OCI-LY3 (cell line): ENCODE data around the gene CYB561A3.

Experiments
- H2AFZ ChIP-seq: fragments of 200-600, 300-600 bp; shearing (Covaris generic); 2 replicates; pipeline ENCODE4 v1.6.0; 2014; ENCODE audit warnings: antibody characterized with exemption, low read depth, low read length
- H3K27ac ChIP-seq: fragments of 200-600, 300-600 bp; sonication (generic); 2 replicates; pipeline ENCODE4 v1.5.1; 2014; ENCODE audit warnings: mild to moderate bottlenecking, low read length, moderate library complexity, mixed read lengths
- H3K27me3 ChIP-seq: fragments of 200-600, 300-600 bp; sonication (generic); 2 replicates; pipeline ENCODE4 v1.6.1; 2014; ENCODE audit warnings: low read depth, low read length, mixed read lengths
- H3K36me3 ChIP-seq: fragments of 200-600, 300-600 bp; sonication (generic); replicated peaks from 2 replicates; pipeline ENCODE3; 2014; ENCODE audit warnings: low read depth, low read length, mixed read lengths
- H3K4me1 ChIP-seq: fragments of 300-600, 200-600 bp; sonication (generic); 2 replicates; pipeline ENCODE4 v1.6.1; 2014; ENCODE audit warnings: low read length, mixed read lengths
- H3K4me2 ChIP-seq: fragments of 200-600, 300-600 bp; sonication (generic); 2 replicates; pipeline ENCODE4 v1.6.1; 2014; ENCODE audit warnings: low read length, mixed read lengths
- H3K4me3 ChIP-seq: fragments of 300-600, 200-600 bp; sonication (generic); 2 replicates; pipeline ENCODE4 v1.5.1; 2014; ENCODE audit warnings: antibody characterized with exemption, mild to moderate bottlenecking, low read length, moderate library complexity
- H3K79me2 ChIP-seq: fragments of 300-600, 200-600 bp; shearing (Covaris generic); 2 replicates; pipeline ENCODE4 v1.6.1; 2014; ENCODE audit warnings: mild to moderate bottlenecking, low read length, mixed read lengths
- H3K9ac ChIP-seq: fragments of 300-600, 200-600 bp; shearing (Covaris generic); 2 replicates; pipeline ENCODE4 v1.6.0; 2014; ENCODE audit warnings: mild to moderate bottlenecking, low read length, moderate library complexity
- H3K9me3 ChIP-seq: fragments of 200-600, 300-600 bp; shearing (Covaris generic); 2 replicates; pipeline ENCODE4 v1.6.1; 2014; ENCODE audit warnings: low read length, mixed read lengths; ENCODE audit not compliant: insufficient read depth
- H4K20me1 ChIP-seq: fragments of 200-600, 300-600 bp; sonication (generic); 2 replicates; pipeline ENCODE4 v1.6.1; 2016; ENCODE audit warnings: low read length, mixed read lengths; ENCODE audit not compliant: insufficient read depth
- EZH2phosphoT487 ChIP-seq: fragments of 200-600 bp; shearing (Covaris generic); IDR thresholded peaks from 2 replicates; pipeline ENCODE4 v1.6.1; 2018; ENCODE audit warnings: antibody characterized with exemption, mixed run types, low read depth
- TF ChIP-seq, protein P1 (sequence below): fragments of 200-600, 300-600 bp; sonication (generic); IDR thresholded peaks from 2 replicates; pipeline ENCODE4 v1.5.1; 2014; ENCODE audit warnings: antibody characterized with exemption, low read length, low read depth

Gene CYB561A3

DNA sequence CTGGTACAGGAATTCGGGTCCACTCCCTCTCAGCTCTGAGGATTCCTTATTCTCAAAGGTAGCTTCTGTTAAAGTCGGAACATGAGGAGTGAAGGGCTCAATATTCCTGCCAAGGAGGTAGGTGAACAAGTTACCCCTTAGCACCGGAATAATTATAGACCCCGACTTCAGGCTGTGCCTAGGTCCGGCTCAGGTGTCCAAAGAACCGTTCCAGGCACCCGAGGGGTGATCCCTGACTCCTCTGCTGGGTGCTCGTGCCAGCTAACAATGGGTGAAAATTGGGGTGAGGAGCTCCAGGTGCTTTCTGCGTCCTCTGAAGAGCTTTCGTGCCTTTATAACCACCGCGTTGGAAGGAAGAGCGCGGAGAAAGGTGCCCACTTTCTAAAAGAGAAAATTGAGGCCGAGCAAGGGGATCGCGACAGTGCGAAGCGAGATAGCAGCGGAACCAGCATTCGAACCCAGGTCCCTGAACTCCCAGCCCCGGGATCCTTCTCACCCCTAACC lies 393 bp downstream of the CYB561A3 start:
- H2AFZ ChIP-seq: no peak overlapping the region
- peaks cover 48% of the 10 kb centered on the region for H3K4me1 ChIP-seq
- TF ChIP-seq EZH2phosphoT487: no peak
- TF ChIP-seq, protein P1, sequence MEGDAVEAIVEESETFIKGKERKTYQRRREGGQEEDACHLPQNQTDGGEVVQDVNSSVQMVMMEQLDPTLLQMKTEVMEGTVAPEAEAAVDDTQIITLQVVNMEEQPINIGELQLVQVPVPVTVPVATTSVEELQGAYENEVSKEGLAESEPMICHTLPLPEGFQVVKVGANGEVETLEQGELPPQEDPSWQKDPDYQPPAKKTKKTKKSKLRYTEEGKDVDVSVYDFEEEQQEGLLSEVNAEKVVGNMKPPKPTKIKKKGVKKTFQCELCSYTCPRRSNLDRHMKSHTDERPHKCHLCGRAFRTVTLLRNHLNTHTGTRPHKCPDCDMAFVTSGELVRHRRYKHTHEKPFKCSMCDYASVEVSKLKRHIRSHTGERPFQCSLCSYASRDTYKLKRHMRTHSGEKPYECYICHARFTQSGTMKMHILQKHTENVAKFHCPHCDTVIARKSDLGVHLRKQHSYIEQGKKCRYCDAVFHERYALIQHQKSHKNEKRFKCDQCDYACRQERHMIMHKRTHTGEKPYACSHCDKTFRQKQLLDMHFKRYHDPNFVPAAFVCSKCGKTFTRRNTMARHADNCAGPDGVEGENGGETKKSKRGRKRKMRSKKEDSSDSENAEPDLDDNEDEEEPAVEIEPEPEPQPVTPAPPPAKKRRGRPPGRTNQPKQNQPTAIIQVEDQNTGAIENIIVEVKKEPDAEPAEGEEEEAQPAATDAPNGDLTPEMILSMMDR: no peak
- H4K20me1 ChIP-seq: no peaks in the 10 kb centered on the region
- H3K27ac ChIP-seq: peak overlapping the region; percentile 99
- H3K4me3 ChIP-seq: peak overlapping the region; percentile 96
- H3K27me3 ChIP-seq: no peaks in the 10 kb centered on the region
- H3K9ac ChIP-seq: peak overlapping the region; percentile 97
- H3K4me2 ChIP-seq: peak overlapping the region; percentile 96
- H3K9me3 ChIP-seq: no peaks in the 10 kb centered on the region
- peaks cover 36% of the 10 kb centered on the region for H3K36me3 ChIP-seq
- H3K79me2 ChIP-seq: peaks cover 68% of the 10 kb centered on the region

DNA sequence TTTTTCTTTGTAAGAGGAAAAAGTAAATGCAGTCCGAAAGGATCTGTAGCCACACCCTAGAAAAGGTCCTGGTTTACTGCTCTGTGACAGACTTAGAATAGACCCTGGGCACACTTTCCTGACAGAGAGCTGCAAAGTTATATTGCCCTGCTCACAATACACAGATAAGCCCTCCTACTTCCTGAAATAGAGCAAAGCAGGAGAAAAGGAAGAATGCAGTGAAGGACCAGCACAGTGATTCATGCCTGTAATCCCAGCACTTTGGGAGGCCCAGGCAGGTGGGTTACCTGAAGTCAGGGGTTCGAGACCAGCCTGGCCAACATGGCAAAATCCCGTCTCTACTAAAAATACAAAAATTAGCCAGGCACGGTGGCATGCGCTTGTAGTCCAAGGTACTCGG lies 2.2 kb downstream of the CYB561A3 start:
- H4K20me1 ChIP-seq: no peaks in the 10 kb centered on the region
- H3K9ac ChIP-seq: peak overlapping the region; percentile 97
- peaks cover 82% of the 10 kb centered on the region for H3K79me2 ChIP-seq
- no peaks in the 10 kb centered on the region for H3K9me3 ChIP-seq
- H3K4me2 ChIP-seq: peak overlapping the region; percentile 96
- TF ChIP-seq EZH2phosphoT487: no peak
- TF ChIP-seq, protein P1: no peak
- H2AFZ ChIP-seq: no peak overlapping the region
- peak overlapping the region; percentile 99 for H3K27ac ChIP-seq
- H3K4me3 ChIP-seq: peak overlapping the region; percentile 96
- no peaks in the 10 kb centered on the region for H3K27me3 ChIP-seq
- peaks cover 64% of the 10 kb centered on the region for H3K4me1 ChIP-seq
- H3K36me3 ChIP-seq: peaks cover 33% of the 10 kb centered on the region

DNA sequence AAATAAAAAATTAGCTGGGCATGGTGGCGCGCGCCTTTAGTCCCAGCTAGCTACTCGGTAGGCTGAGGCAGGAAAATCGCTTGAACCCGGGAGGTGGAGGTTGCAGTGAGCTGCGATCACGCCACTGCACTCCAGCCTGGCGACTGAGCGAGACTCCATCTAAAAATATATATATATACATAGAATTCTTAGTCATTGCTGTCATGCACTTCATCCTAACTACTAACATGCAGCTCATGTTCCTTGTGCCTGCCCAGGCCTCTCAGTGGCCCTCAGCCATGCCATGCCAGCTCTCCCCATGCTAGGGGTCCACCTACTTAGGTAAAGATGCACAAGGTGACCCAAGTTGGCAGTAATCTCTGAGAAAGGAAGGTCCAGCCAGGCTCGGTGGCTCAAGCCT lies 3.1 kb downstream of the CYB561A3 start:
- Histone ChIP-seq H3K79me2 (peaks cover 82% of the 10 kb centered on the region), H3K4me2 (peak overlapping the region; percentile 96; the same call in 1 of the 2 replicates), H3K27me3 (no peaks in the 10 kb centered on the region), H3K4me1 (peaks cover 74% of the 10 kb centered on the region), H3K9me3 (no peaks in the 10 kb centered on the region), H3K9ac (peak overlapping the region; percentile 93; the same call in 1 of the 2 replicates), H3K27ac (peak overlapping the region; percentile 99), H3K4me3 (no peak overlapping the region), H2AFZ (no peak overlapping the region), H4K20me1 (no peaks in the 10 kb centered on the region), H3K36me3 (peaks cover 32% of the 10 kb centered on the region)
- TF ChIP-seq, protein P1: no peak
- no peak for TF ChIP-seq EZH2phosphoT487

DNA sequence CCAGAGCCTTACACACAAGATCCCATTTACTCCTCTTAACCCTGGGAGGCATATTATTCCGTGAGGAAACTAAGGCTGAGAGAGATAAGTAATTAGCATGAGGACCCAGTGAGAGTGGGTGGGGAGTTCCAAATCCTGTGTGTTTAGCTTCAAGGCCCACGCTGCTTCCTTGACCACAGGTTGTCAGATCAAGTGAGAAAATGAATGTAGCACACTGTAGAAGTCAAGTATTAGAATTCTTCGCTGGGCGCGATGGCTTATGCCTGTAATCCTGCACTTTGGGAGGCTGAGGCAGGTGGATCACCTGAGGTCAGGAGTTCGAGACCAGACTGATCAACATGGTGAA lies 3.8 kb downstream of the CYB561A3 start:
- H3K9me3 ChIP-seq: no peaks in the 10 kb centered on the region
- peak overlapping the region; percentile 76 for H3K4me3 ChIP-seq
- no peak overlapping the region for H2AFZ ChIP-seq
- no peaks in the 10 kb centered on the region for H4K20me1 ChIP-seq
- H3K9ac ChIP-seq: peak overlapping the region; percentile 93
- H3K36me3 ChIP-seq: peaks cover 34% of the 10 kb centered on the region
- H3K4me1 ChIP-seq: peaks cover 69% of the 10 kb centered on the region
- no peaks in the 10 kb centered on the region for H3K27me3 ChIP-seq
- H3K79me2 ChIP-seq: peaks cover 82% of the 10 kb centered on the region
- peak overlapping the region; percentile 99 for H3K27ac ChIP-seq
- peak overlapping the region; percentile 96 for H3K4me2 ChIP-seq
- TF ChIP-seq, protein P1: no peak
- TF ChIP-seq EZH2phosphoT487: no peak
